ENCODE data around the gene MOB3B. TPM values are rescaled to one million over a fixed set of nuclear protein-coding genes. Genes with fewer than 3 reads are reported as not detected.
"Not testable (repeated sequence)": the region's sequence is repeated elsewhere in the genome, so short reads cannot be mapped to it uniquely, and the experiment has no call there.

Gene MOB3B
- polyA plus RNA-seq, 1 of the 3 experiments (the other 2 are of a cell fraction) = 0.90 TPM

DNA sequence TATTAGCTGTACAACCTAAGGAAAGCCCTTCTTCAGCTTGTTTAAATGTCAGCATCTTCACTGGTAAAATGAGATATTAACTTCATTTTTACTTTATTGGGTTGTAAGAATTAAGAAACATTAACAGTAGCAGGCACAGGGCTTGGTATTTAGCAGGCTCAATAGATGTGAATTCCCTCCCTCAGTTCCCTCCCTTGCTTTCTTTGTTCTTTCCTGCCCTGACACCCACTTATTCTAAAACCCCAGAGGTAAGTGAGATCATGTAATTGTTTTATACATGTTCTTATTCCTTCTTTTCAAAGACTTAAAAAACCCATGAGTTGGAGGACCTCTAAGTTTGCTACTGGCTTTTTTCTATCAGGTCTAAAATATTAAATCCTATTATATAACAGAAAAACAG is 78.9 kb downstream of the MOB3B start (continued):
- TF ChIP-seq, protein P1, sequence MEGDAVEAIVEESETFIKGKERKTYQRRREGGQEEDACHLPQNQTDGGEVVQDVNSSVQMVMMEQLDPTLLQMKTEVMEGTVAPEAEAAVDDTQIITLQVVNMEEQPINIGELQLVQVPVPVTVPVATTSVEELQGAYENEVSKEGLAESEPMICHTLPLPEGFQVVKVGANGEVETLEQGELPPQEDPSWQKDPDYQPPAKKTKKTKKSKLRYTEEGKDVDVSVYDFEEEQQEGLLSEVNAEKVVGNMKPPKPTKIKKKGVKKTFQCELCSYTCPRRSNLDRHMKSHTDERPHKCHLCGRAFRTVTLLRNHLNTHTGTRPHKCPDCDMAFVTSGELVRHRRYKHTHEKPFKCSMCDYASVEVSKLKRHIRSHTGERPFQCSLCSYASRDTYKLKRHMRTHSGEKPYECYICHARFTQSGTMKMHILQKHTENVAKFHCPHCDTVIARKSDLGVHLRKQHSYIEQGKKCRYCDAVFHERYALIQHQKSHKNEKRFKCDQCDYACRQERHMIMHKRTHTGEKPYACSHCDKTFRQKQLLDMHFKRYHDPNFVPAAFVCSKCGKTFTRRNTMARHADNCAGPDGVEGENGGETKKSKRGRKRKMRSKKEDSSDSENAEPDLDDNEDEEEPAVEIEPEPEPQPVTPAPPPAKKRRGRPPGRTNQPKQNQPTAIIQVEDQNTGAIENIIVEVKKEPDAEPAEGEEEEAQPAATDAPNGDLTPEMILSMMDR (IDR thresholded peaks at IDR 0.05) = no peak
- TF ChIP-seq, protein P2, sequence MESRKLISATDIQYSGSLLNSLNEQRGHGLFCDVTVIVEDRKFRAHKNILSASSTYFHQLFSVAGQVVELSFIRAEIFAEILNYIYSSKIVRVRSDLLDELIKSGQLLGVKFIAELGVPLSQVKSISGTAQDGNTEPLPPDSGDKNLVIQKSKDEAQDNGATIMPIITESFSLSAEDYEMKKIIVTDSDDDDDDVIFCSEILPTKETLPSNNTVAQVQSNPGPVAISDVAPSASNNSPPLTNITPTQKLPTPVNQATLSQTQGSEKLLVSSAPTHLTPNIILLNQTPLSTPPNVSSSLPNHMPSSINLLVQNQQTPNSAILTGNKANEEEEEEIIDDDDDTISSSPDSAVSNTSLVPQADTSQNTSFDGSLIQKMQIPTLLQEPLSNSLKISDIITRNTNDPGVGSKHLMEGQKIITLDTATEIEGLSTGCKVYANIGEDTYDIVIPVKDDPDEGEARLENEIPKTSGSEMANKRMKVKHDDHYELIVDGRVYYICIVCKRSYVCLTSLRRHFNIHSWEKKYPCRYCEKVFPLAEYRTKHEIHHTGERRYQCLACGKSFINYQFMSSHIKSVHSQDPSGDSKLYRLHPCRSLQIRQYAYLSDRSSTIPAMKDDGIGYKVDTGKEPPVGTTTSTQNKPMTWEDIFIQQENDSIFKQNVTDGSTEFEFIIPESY (IDR thresholded peaks at IDR 0.05; ENCODE audit: borderline replicate concordance, low read depth) = no peak

DNA sequence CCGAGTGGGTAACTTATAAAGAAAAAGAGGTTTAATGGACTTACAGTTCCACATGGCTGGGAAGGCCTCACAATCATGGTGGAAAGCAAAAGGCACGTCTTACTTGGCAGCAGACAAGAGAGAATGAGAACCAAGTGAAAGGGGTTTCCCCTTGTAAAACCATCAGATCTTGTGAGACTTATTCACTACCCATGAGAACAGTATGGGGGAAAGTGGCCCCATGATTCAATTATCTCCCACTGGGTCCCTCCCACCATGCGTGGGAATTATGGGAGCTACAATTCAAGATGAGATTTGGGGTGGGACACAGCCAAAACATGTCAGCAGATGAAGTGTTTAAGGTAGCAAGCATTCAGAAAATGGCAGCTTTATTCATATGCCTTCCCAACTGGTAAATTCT is 81.3 kb downstream of the MOB3B start:
- H3K27me3 ChIP-seq (ENCODE audit: insufficient read depth); POLR2A ChIA-PET; H3K79me2 ChIP-seq (ENCODE audit: insufficient read depth); H3K4me2 ChIP-seq; H2AFZ ChIP-seq (ENCODE audit: low read depth); H3K4me3 ChIP-seq (ENCODE audit: low read depth in 2 of 2, low read length in 1 of 2); H3F3A ChIP-seq (replicated peaks; ENCODE audit: insufficient read depth); H3K27ac ChIP-seq (ENCODE audit: low read depth in 2 of 2, low read length in 1 of 2); H4K20me1 ChIP-seq (ENCODE audit: insufficient read depth); H3K9ac ChIP-seq; H3K9me2 ChIP-seq; CTCF ChIA-PET; H3K36me3 ChIP-seq (replicated peaks in 1 of 2; ENCODE audit: control insufficient read depth in 1 of 2, insufficient read depth in 2 of 2, low read length in 1 of 2); H3K9me3 ChIP-seq; H3K4me1 ChIP-seq (ENCODE audit: control insufficient read depth in 1 of 2, insufficient read depth in 2 of 2, low read depth in 1 of 2, low read length in 1 of 2); DNase-seq: not testable (repeated sequence)
- WGBS (ENCODE audit: low lambda C conversion rate) = 74% methylated on average over 3 of the region's 3 CpGs

DNA sequence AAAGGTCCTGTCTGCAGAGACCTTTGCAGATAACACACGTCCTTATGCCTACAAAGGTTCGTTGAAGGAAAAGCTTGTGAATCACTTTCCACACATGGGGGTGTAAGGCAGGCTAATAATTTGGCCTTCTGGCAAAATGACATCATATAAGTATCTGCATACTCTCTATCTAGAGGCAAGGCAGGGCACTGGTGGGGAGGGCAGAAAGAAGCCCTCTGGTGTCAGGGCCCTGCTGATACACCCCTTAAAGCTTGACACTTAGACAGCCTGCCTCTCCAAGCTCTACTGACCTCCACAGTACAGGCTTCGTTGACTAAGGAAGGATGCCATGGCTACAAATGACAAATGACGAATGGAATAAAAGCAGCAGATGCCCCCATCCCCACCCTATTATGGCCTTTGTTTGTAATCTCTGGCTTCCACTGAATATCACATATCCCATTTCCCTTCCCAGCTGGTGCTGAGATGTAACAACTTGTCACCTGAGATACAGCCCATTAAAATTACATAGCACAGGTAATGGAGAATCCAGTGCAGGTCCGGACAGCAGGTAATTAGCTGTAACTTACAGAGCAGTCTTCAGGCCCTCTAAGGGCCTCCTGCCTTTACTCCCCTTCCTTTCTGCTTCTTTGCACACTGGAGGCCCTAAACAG is 82.5 kb downstream of the MOB3B start:
- H3K4me1 ChIP-seq (ENCODE audit: control insufficient read depth in 1 of 2, insufficient read depth in 2 of 2, low read depth in 1 of 2, low read length in 1 of 2) = no peaks in the 10 kb centered on the region; a peak in 1 of 4 replicates
- H3K79me2 ChIP-seq (ENCODE audit: insufficient read depth) = no peaks in the 10 kb centered on the region

More for the DNA sequence above, 82.5 kb downstream of the MOB3B start:
- Histone ChIP-seq H3K9ac (no peak overlapping the region), H3K9me2 (no peaks in the 10 kb centered on the region), H3F3A (replicated peaks; ENCODE audit: insufficient read depth) (no peaks in the 10 kb centered on the region), H2AFZ (ENCODE audit: low read depth) (no peak overlapping the region), H3K27me3 (ENCODE audit: insufficient read depth) (no peaks in the 10 kb centered on the region), H3K4me2 (no peak overlapping the region), H3K27ac (ENCODE audit: low read depth in 2 of 2, low read length in 1 of 2) (no peak overlapping the region), H3K9me3 (no peaks in the 10 kb centered on the region), H3K36me3 (replicated peaks in 1 of 2; ENCODE audit: control insufficient read depth in 1 of 2, insufficient read depth in 2 of 2, low read length in 1 of 2) (no peaks in the 10 kb centered on the region), H3K4me3 (ENCODE audit: low read depth in 2 of 2, low read length in 1 of 2) (no peak overlapping the region), H4K20me1 (ENCODE audit: insufficient read depth) (no peaks in the 10 kb centered on the region)
- TF ChIP-seq POLR2AphosphoS5 (IDR thresholded peaks at IDR 0.05; ENCODE audit: low read depth, low read length) = no peak
- TF ChIP-seq, protein P3, sequence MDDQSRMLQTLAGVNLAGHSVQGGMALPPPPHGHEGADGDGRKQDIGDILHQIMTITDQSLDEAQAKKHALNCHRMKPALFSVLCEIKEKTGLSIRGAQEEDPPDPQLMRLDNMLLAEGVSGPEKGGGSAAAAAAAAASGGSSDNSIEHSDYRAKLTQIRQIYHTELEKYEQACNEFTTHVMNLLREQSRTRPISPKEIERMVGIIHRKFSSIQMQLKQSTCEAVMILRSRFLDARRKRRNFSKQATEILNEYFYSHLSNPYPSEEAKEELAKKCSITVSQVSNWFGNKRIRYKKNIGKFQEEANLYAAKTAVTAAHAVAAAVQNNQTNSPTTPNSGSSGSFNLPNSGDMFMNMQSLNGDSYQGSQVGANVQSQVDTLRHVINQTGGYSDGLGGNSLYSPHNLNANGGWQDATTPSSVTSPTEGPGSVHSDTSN (IDR thresholded peaks at IDR 0.05) = no peak
- TF ChIP-seq YY1 (IDR thresholded peaks at IDR 0.05; ENCODE audit: low read depth) = no peak
- TF ChIP-seq SMC3 (IDR thresholded peaks at IDR 0.05; ENCODE audit: low read depth, low read length) = no peak
- CTCF ChIA-PET = interaction anchor here (0.8 to 1.4 kb wide), 3 partner anchors 11 to 83 kb away, joined by 3 read pairs; partner anchors contain the start of gene MOB3B
- no peak for DNase-seq
- 72% methylated on average over 5 of the region's 5 CpGs for WGBS (ENCODE audit: low lambda C conversion rate)
- POLR2A ChIA-PET = no interaction called here
